H1 (cell line): Measurements from ENCODE around the gene C1orf21. TPM values are rescaled to one million over a fixed set of nuclear protein-coding genes. Genes with fewer than 3 reads are reported as not detected.

Experiments
- BCL11A ChIP-seq, 2 experiments: IDR thresholded peaks; one replicate each; pipeline ENCODE4 v1.6.1; 2011; ENCODE audit warnings: low read depth in 2 of 2, low read length in 2 of 2, mild to moderate bottlenecking in 2 of 2
- SAP30 ChIP-seq: fragments of 300-600 bp; sonication (generic); IDR thresholded peaks from 2 replicates; pipeline ENCODE4 v1.7.1; 2012; ENCODE audit warnings: low read length, moderate library complexity, mild to moderate bottlenecking, inconsistent platforms; ENCODE audit not compliant: insufficient read depth, insufficient replicate concordance
- polyA plus RNA-seq, 7 experiments: library from polyadenylated mRNA; depleted of rRNA in 3 of 7; stranded (reverse) in 5 of 7; unstranded in 2 of 7; fragments of >200 nt in 5 of 7; fragments of 200-250 nt in 2 of 7; gene quantifications; 1 replicate in 5 of 7; 2 replicates in 1 of 7; 4 replicates in 1 of 7; pipeline versions ENCODE4 v1.2.1 to v1.2.3, GENCODE V29; 2011 to 2013; ENCODE audit warnings: missing spikeins in 2 of 7, mixed read lengths in 2 of 7
- total RNA-seq: library from RNA; stranded (reverse); fragmentation: NEBNext Ultra II Directional; extraction: Animal tissue kit (Norgen Biotek cat#: 25700); gene quantifications from 2 replicates; pipeline ENCODE4 v1.2.1, GENCODE V29; 2021

C1orf21 gene
- total and polyA plus RNA-seq, 2 of the 8 experiments (the other 6 are each of a cell fraction or from before 2014, with no cell fraction given), result 16.6 to 51.0 TPM

- TF ChIP-seq SAP30 (no peak), BCL11A (IDR thresholded peaks at IDR 0.05; ENCODE audit: low read depth in 2 of 2, low read length in 2 of 2) (no peak)
- TF ChIP-seq, all 59 proteins: peak for 0
These were observed 260.0 kb downstream of the C1orf21 start (continued) for GRCh38 chr1:184646824-184647223.
